SK-N-SH (cell line): ENCODE results near the gene CENPU. TPM values are rescaled to one million over a fixed set of nuclear protein-coding genes. Genes with fewer than 3 reads are reported as not detected.

Source experiments
- CTCF ChIA-PET: fragments of 300-600, 350-600 bp; formaldehyde crosslinking; extraction: SDS; loops from one replicate; lab custom pipeline; 2021; lab: Yijun Ruan, JAX
- POLR2A ChIA-PET: fragments of 350-600 bp; sonication (Branson Sonifier 250); formaldehyde crosslinking; extraction: SDS; loops from one replicate; lab custom pipeline; 2020; ENCODE audit warnings: antibody characterized with exemption, inconsistent platforms; lab: Yijun Ruan, JAX
- DNase-seq: peaks from one replicate; pipeline ENCODE4 v3.0.0; 2012
- H2AFZ ChIP-seq: fragments of 200-600 bp; sonication (generic); 2 replicates; pipeline ENCODE4 v1.8.1; 2016; ENCODE audit warnings: antibody characterized with exemption, mild to moderate bottlenecking, low read depth
- H3F3A ChIP-seq: fragments of 200-600 bp; sonication (generic); replicated peaks from 2 replicates; pipeline ENCODE3; 2016; ENCODE audit warnings: antibody characterized with exemption, mild to moderate bottlenecking; ENCODE audit not compliant: insufficient read depth
- H3K27ac ChIP-seq, 2 experiments: fragments of 200-500 bp in 1 of 2; fragments of 200-600 bp in 1 of 2; sonication (Bioruptor generic) in 1 of 2; sonication (generic), shearing (Covaris generic) in 1 of 2; 2 replicates each; pipeline versions ENCODE4 v1.5.1 to v1.6.1; 2014 to 2016; ENCODE audit warnings: low read depth in 2 of 2, inconsistent platforms in 1 of 2, low read length in 1 of 2, mild to moderate bottlenecking in 1 of 2, mixed read lengths in 1 of 2
- H3K27me3 ChIP-seq: fragments of 200-600 bp; sonication (generic), shearing (Covaris generic); 2 replicates; pipeline ENCODE4 v1.6.1; 2016; ENCODE audit warnings: mixed run types; ENCODE audit not compliant: insufficient read depth
- H3K36me3 ChIP-seq, 2 experiments: fragments of 200-500 bp in 1 of 2; fragments of 200-600 bp in 1 of 2; sonication (Bioruptor generic) in 1 of 2; sonication (generic) in 1 of 2; replicated peaks in 1 of 2; 2 replicates each; pipeline versions ENCODE3 to v1.5.1; 2014 to 2016; ENCODE audit warnings: low read length in 1 of 2, mild to moderate bottlenecking in 1 of 2; ENCODE audit not compliant: insufficient read depth in 2 of 2, control insufficient read depth in 1 of 2
- H3K4me1 ChIP-seq, 2 experiments: fragments of 200-500 bp in 1 of 2; fragments of 200-600 bp in 1 of 2; sonication (Bioruptor generic) in 1 of 2; sonication (generic), shearing (Covaris generic) in 1 of 2; 2 replicates each; pipeline versions ENCODE4 v1.5.1 to v1.6.1; 2014 to 2016; ENCODE audit warnings: low read depth in 1 of 2, low read length in 1 of 2, mixed run types in 1 of 2; ENCODE audit not compliant: insufficient read depth in 2 of 2, control insufficient read depth in 1 of 2
- H3K4me2 ChIP-seq: fragments of 200-600 bp; sonication (generic), shearing (Covaris generic); 2 replicates; pipeline ENCODE4 v1.6.1; 2017; ENCODE audit warnings: mixed run types
- H3K4me3 ChIP-seq, 2 experiments: fragments of 200-500 bp in 1 of 2; fragments of 200-600 bp in 1 of 2; sonication (Bioruptor generic) in 1 of 2; sonication (generic), shearing (Covaris generic) in 1 of 2; 2 replicates each; pipeline versions ENCODE4 v1.5.1 to v1.8.1; 2014 to 2016; ENCODE audit warnings: low read depth in 2 of 2, inconsistent platforms in 1 of 2, low read length in 1 of 2, mild to moderate bottlenecking in 1 of 2, mixed read lengths in 1 of 2, moderate library complexity in 1 of 2
- H3K79me2 ChIP-seq: fragments of 200-600 bp; sonication (generic); 2 replicates; pipeline ENCODE4 v1.8.1; 2017; ENCODE audit warnings: mild to moderate bottlenecking; ENCODE audit not compliant: insufficient read depth
- H3K9ac ChIP-seq: fragments of 200-600 bp; sonication (generic); 2 replicates; pipeline ENCODE4 v1.6.1; 2017; ENCODE audit warnings: mixed run types
- H3K9me2 ChIP-seq: fragments of 200-600 bp; sonication (generic); 2 replicates; pipeline ENCODE4 v1.6.1; 2017; ENCODE audit warnings: mixed run types
- H3K9me3 ChIP-seq: fragments of 200-600 bp; sonication (generic); 2 replicates; pipeline ENCODE4 v1.6.1; 2017; ENCODE audit warnings: mixed run types, mild to moderate bottlenecking, moderate library complexity
- H4K20me1 ChIP-seq: fragments of 200-600 bp; sonication (generic); 2 replicates; pipeline ENCODE4 v1.6.1; 2017; ENCODE audit warnings: mild to moderate bottlenecking, mixed run types; ENCODE audit not compliant: insufficient read depth
- CHD2 ChIP-seq: fragments of 150-350 bp; IDR thresholded peaks from 2 replicates; pipeline ENCODE4 v1.6.1; 2018; ENCODE audit warnings: low read length; ENCODE audit not compliant: partially characterized antibody
- EP300 ChIP-seq, 2 experiments: IDR thresholded peaks; 2 replicates each; pipeline versions ENCODE4 v1.4.0 to v1.6.1; 2012; ENCODE audit warnings: borderline replicate concordance in 1 of 2, low read depth in 1 of 2, low read length in 1 of 2
- JUND ChIP-seq: IDR thresholded peaks from 2 replicates; pipeline ENCODE4 v1.4.0; 2012
- NFIC ChIP-seq: IDR thresholded peaks from 2 replicates; pipeline ENCODE4 v1.4.0; 2012; ENCODE audit warnings: borderline replicate concordance
- RCOR1 ChIP-seq: fragments of 150-350 bp; IDR thresholded peaks from 2 replicates; pipeline ENCODE4 v1.6.1; 2017; ENCODE audit warnings: antibody characterized with exemption, low read length
- REST ChIP-seq: IDR thresholded peaks from 2 replicates; pipeline ENCODE4 v1.6.1; 2012; ENCODE audit warnings: mild to moderate bottlenecking, low read depth, low read length, moderate library complexity
- RXRA ChIP-seq: IDR thresholded peaks from 2 replicates; pipeline ENCODE4 v1.4.0; 2012; ENCODE audit warnings: low read depth, mild to moderate bottlenecking, borderline replicate concordance
- SMC3 ChIP-seq: IDR thresholded peaks from 2 replicates; pipeline ENCODE4 v1.6.1; 2012; ENCODE audit warnings: low read depth, low read length, improper control_type of control experiment
- TCF12 ChIP-seq: IDR thresholded peaks from 2 replicates; pipeline ENCODE4 v1.4.0; 2012
- USF2 ChIP-seq: fragments of 150-350 bp; IDR thresholded peaks from 2 replicates; pipeline ENCODE4 v1.6.1; 2017; ENCODE audit warnings: antibody characterized with exemption, low read length, low read depth, borderline replicate concordance
- WGBS: methylation state at CpG from one replicate; pipeline ENCODE4 v1.1.6; 2017; ENCODE audit warnings: low lambda C conversion rate; 5-methylcytosine and 5-hydroxymethylcytosine counted together
- polyA plus RNA-seq, 3 experiments: library from polyadenylated mRNA; depleted of rRNA; stranded (reverse); fragments of >200 nt; gene quantifications; 2 replicates each; pipeline ENCODE4 v1.2.3, GENCODE V29; 2012
- TF ChIP-seq, protein P1 (sequence below): fragments of 150-350 bp; IDR thresholded peaks from 2 replicates; pipeline ENCODE4 v1.6.1; 2016; ENCODE audit warnings: mild to moderate bottlenecking, low read depth, low read length

CENPU gene
- polyA plus RNA-seq, 1 of the 3 experiments (the other 2 are of a cell fraction) = 8.7 TPM

DNA sequence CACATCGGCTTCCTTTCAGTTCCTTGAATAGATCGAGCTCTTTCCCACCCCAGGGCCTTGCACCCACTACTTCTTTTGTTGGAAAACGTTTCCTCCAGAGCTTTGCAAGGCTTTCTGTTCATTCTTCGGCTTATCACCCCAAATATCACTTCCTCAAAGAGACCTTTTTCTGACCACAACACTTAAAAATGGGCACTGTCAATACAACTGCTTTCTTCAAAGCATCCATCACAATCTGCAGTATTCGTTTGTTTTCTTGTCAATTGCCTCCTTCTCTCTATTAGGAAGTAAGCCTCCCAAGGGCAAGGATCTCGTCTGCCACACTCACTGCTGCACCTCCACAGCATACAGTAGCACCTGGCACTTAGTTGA lies 17.7 kb upstream of the CENPU start:
- ChIA-PET CTCF (interaction anchor here (1.1 to 2.8 kb wide), 3 partner anchors 233 to 345 kb away, joined by 3 to 10 read pairs (median 4); no protein-coding TSS in a partner anchor), POLR2A (interaction anchor here (0.9 to 1.4 kb wide), 3 partner anchors 228 to 391 kb away, joined by 3 read pairs; no protein-coding TSS in a partner anchor)
- no peak for DNase-seq
- Histone ChIP-seq H3K4me1 (peaks cover 1 to 8% of the 10 kb centered on the region in 2 experiments; a peak in 1 of 4 replicates), H3K9me3 (no peaks in the 10 kb centered on the region), H3K27me3 (no peaks in the 10 kb centered on the region), H3K9ac (no peak overlapping the region), H3K36me3 (peaks cover under 1 to 3% of the 10 kb centered on the region in 2 experiments), H3F3A (peaks cover 9% of the 10 kb centered on the region), H2AFZ (no peak overlapping the region), H4K20me1 (no peaks in the 10 kb centered on the region), H3K4me3 (no peak overlapping the region), H3K27ac (no peak overlapping the region), H3K79me2 (no peaks in the 10 kb centered on the region), H3K4me2 (no peak overlapping the region), H3K9me2 (no peaks in the 10 kb centered on the region)
- WGBS = 73% methylated on average over 6 of the region's 6 CpGs
- no peak for TF ChIP-seq NFIC
- TF ChIP-seq, protein P1, sequence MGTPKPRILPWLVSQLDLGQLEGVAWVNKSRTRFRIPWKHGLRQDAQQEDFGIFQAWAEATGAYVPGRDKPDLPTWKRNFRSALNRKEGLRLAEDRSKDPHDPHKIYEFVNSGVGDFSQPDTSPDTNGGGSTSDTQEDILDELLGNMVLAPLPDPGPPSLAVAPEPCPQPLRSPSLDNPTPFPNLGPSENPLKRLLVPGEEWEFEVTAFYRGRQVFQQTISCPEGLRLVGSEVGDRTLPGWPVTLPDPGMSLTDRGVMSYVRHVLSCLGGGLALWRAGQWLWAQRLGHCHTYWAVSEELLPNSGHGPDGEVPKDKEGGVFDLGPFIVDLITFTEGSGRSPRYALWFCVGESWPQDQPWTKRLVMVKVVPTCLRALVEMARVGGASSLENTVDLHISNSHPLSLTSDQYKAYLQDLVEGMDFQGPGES = no peak
- TF ChIP-seq TCF12 = no peak
- TF ChIP-seq JUND = no peak
- TF ChIP-seq RCOR1 = no peak
- no peak for TF ChIP-seq REST
- no peak for TF ChIP-seq RXRA
- TF ChIP-seq EP300 (IDR thresholded peaks at IDR 0.05; ENCODE audit: borderline replicate concordance in 1 of 2, low read depth in 1 of 2, low read length in 1 of 2) = no peak
- TF ChIP-seq CHD2 = no peak
- TF ChIP-seq USF2 = no peak
- TF ChIP-seq SMC3 = no peak
